NT2/D1 (cell line): ENCODE measurements around the gene THAP10.

ENCODE experiments used
- SUZ12 ChIP-seq: IDR thresholded peaks from 2 replicates; pipeline ENCODE4 v1.6.1; 2011; ENCODE audit not compliant: insufficient read length, insufficient read depth; ENCODE audit errors: extremely low read depth
- YY1 ChIP-seq: IDR thresholded peaks from 2 replicates; pipeline ENCODE4 v1.6.1; 2011; ENCODE audit not compliant: insufficient read length, insufficient read depth

GRCh38 chr15:70856884-70857561, 35.2 kb downstream of the THAP10 start:
- TF ChIP-seq YY1 (no peak), SUZ12 (no peak)
